HCT116 (cell line): Measurements from ENCODE around the gene HOXA7. TPM values are rescaled to one million over a fixed set of nuclear protein-coding genes. Genes with fewer than 3 reads are reported as not detected.

Source experiments
- ATAC-seq: fragments of 200-7000 bp; cut with Tn5 transposase; 2 replicates; pipeline ENCODE4 v1.9.1; 2020; ENCODE audit warnings: mild to moderate bottlenecking, moderate library complexity
- BruUV-seq: library from RNA; stranded (reverse); fragments of 400-500 nt; replicated peaks from 2 replicates; lab custom pipeline; 2021; lab: Mats Ljungman, UMichigan
- CTCF ChIA-PET: fragments of 300-600 bp; sonication (Branson Sonifier 250); formaldehyde crosslinking; loops from one replicate; lab custom pipeline; 2021; ENCODE audit warnings: antibody characterized with exemption; lab: Charles Lee
- POLR2A ChIA-PET: fragments of 300-600, 350-600 bp; sonication (Branson Sonifier 250); formaldehyde crosslinking; loops from one replicate; lab custom pipeline; 2021; ENCODE audit warnings: antibody characterized with exemption; lab: Charles Lee
- RAD21 ChIA-PET, 2 experiments: fragments of 300-600 bp; sonication (Branson Sonifier 250); formaldehyde crosslinking; loops; one replicate each; lab custom pipeline; 2023; ENCODE audit warnings: low total read pairs in 2 of 2; ENCODE audit not compliant: uncharacterized antibody in 2 of 2, unreplicated experiment in 2 of 2, low non-redundant PET in 1 of 2; lab: Charles Lee
- DNase-seq: peaks from one replicate; pipeline ENCODE4 v3.0.0-alpha.2; 2010; ENCODE audit warnings: low read depth, low spot score
- H2AFZ ChIP-seq: fragments of 200-600 bp; shearing (Covaris generic), sonication (generic); 2 replicates; pipeline ENCODE4 v1.6.1; 2017; ENCODE audit warnings: low read depth, mixed run types, mixed read lengths, antibody characterized with exemption, low read length; ENCODE audit not compliant: poor library complexity, severe bottlenecking
- H3K27ac ChIP-seq: 2 replicates; pipeline ENCODE4 v1.5.1; 2012; ENCODE audit warnings: low read depth, low read length
- H3K27me3 ChIP-seq: fragments of 200-600 bp; sonication (generic); 2 replicates; pipeline ENCODE4 v1.6.1; 2016; ENCODE audit warnings: mixed run types, low read length, mixed read lengths; ENCODE audit not compliant: insufficient read depth
- H3K36me3 ChIP-seq, 2 experiments: fragments of 200-500 bp in 1 of 2; fragments of 200-600 bp in 1 of 2; sonication (Bioruptor generic) in 1 of 2; sonication (generic) in 1 of 2; 2 replicates each; pipeline versions ENCODE4 v1.5.1 to v1.6.1; 2014 to 2016; ENCODE audit warnings: low read length in 2 of 2, inconsistent platforms in 1 of 2, mixed read lengths in 1 of 2, mixed run types in 1 of 2; ENCODE audit not compliant: insufficient read depth in 2 of 2, control insufficient read depth in 1 of 2
- H3K4me1 ChIP-seq, 2 experiments: fragments of 200-600 bp in 1 of 2; sonication (generic) in 1 of 2; 2 replicates each; pipeline versions ENCODE4 v1.5.1 to v1.6.1; 2012 to 2017; ENCODE audit warnings: low read length in 2 of 2, inconsistent platforms in 1 of 2, mild to moderate bottlenecking in 1 of 2, mixed read lengths in 1 of 2, mixed run types in 1 of 2, moderate library complexity in 1 of 2; ENCODE audit not compliant: insufficient read depth in 2 of 2, control insufficient read depth in 1 of 2
- H3K4me2 ChIP-seq: fragments of 200-600 bp; sonication (generic); 2 replicates; pipeline ENCODE4 v1.6.1; 2017; ENCODE audit warnings: mixed run types, low read length, mixed read lengths
- H3K4me3 ChIP-seq, 2 experiments: fragments of 200-600 bp in 1 of 2; sonication (generic) in 1 of 2; replicated peaks in 1 of 2; 2 replicates each; pipeline ENCODE4 v1.5.1; 2011 to 2016; ENCODE audit warnings: low read length in 2 of 2, control low read depth in 1 of 2, low read depth in 1 of 2, mild to moderate bottlenecking in 1 of 2, mixed read lengths in 1 of 2, mixed run types in 1 of 2
- H3K79me2 ChIP-seq: fragments of 200-600 bp; sonication (generic); 2 replicates; pipeline ENCODE4 v1.6.1; 2017; ENCODE audit warnings: mild to moderate bottlenecking, mixed run types, low read length, moderate library complexity, mixed read lengths; ENCODE audit not compliant: insufficient read depth
- H3K9ac ChIP-seq: fragments of 200-600 bp; sonication (generic); 2 replicates; pipeline ENCODE4 v1.6.1; 2016; ENCODE audit warnings: low read length, mixed read lengths
- H3K9me2 ChIP-seq: fragments of 200-600 bp; sonication (generic), shearing (Covaris generic); 2 replicates; pipeline ENCODE4 v1.6.1; 2017; ENCODE audit warnings: mixed run types, mild to moderate bottlenecking, moderate library complexity; ENCODE audit not compliant: insufficient read depth
- H3K9me3 ChIP-seq, 2 experiments: fragments of 200-500 bp in 1 of 2; fragments of 200-600 bp in 1 of 2; sonication (Bioruptor generic) in 1 of 2; sonication (generic) in 1 of 2; 2 replicates each; pipeline ENCODE4 v1.6.1; 2014 to 2017; ENCODE audit warnings: low read length in 2 of 2, mixed read lengths in 2 of 2, inconsistent platforms in 1 of 2, low read depth in 1 of 2, mild to moderate bottlenecking in 1 of 2, mixed run types in 1 of 2, moderate library complexity in 1 of 2; ENCODE audit not compliant: control insufficient read depth in 1 of 2, insufficient read depth in 1 of 2
- H4K20me1 ChIP-seq: fragments of 200-600 bp; sonication (generic), shearing (Covaris generic); 2 replicates; pipeline ENCODE4 v1.6.1; 2017; ENCODE audit warnings: mixed run types, mild to moderate bottlenecking, moderate library complexity; ENCODE audit not compliant: insufficient read depth
- POLR2A ChIP-seq: IDR thresholded peaks from 2 replicates; pipeline ENCODE4 v1.7.0; 2011; ENCODE audit warnings: borderline replicate concordance; ENCODE audit not compliant: insufficient read depth, insufficient read length; ENCODE audit errors: extremely low read depth
- POLR2AphosphoS5 ChIP-seq: IDR thresholded peaks from 2 replicates; pipeline ENCODE4 v1.6.1; 2011; ENCODE audit warnings: mild to moderate bottlenecking, low read depth, low read length, moderate library complexity
- RAD21 ChIP-seq: IDR thresholded peaks from 2 replicates; pipeline ENCODE4 v1.6.1; 2012; ENCODE audit warnings: low read depth, mild to moderate bottlenecking
- ZNF274 ChIP-seq: fragments of 200-500 bp; sonication (Bioruptor generic); IDR thresholded peaks from 2 replicates; pipeline ENCODE4 v1.6.1; 2014; ENCODE audit warnings: mild to moderate bottlenecking, low read depth, low read length, inconsistent platforms
- intact Hi-C: fragments of 100-400 bp; cut with micrococcal nuclease; formaldehyde crosslinking; loops from 2 replicates; pipeline ENCODE4 v1.10.0; 2022
- total RNA-seq: library from RNA; stranded (reverse); gene quantifications from one replicate; pipeline ENCODE4 v1.2.1, GENCODE V29; 2021; ENCODE audit not compliant: unreplicated experiment

HOXA7 gene
- total RNA-seq, 1 experiment from 2014 or later: 15.0 TPM

- TF ChIP-seq RAD21: no peak
- peak; percentile 36 for TF ChIP-seq POLR2AphosphoS5
- Histone ChIP-seq H2AFZ (peak within 1 kb of the TSS; percentile 76), H3K27ac (peak within 1 kb of the TSS; percentile 82), H3K9me2 (no peaks in the 10 kb centered on the region), H3K27me3 (no peaks in the 10 kb centered on the region), H3K4me1 (peaks cover 26 to 77% of the 10 kb centered on the region in 2 experiments), H3K36me3 (no peaks in the 10 kb centered on the region), H3K4me3 (peak within 1 kb of the TSS; percentile 60 to 71), H3K4me2 (peak within 1 kb of the TSS; percentile 95), H4K20me1 (no peaks in the 10 kb centered on the region), H3K79me2 (peaks cover 55% of the 10 kb centered on the region), H3K9me3 (no peaks in the 10 kb centered on the region), H3K9ac (peak within 1 kb of the TSS; percentile 74)
- no peak for DNase-seq
- ChIA-PET CTCF (interaction anchor here (1.1 to 3.7 kb wide), 3 partner anchors 9 to 11 kb away, joined by 4 to 27 read pairs (median 6); no protein-coding TSS in a partner anchor), POLR2A (interaction anchor here (1.5 to 2.5 kb wide), 2 partner anchors 10 to 470 kb away, joined by 4 to 8 read pairs; no protein-coding TSS in a partner anchor), RAD21 (interaction anchor here in 1 of 2 experiments (0.5 kb wide), 1 partner anchor 105 kb away, joined by 5 read pairs; no protein-coding TSS in a partner anchor)
- BruUV-seq: no TSS peak
- intact Hi-C loops: loop anchor here (5.0 kb wide), 1 partner anchor 300 kb away; no protein-coding TSS in a partner anchor
- peak; percentile 15 for ATAC-seq
Observed at GRCh38 chr7:27151931-27152815, 4.3 kb downstream of the HOXA7 start, which contains the start of gene HOXA3. Gene HOXA3, minus strand, starts transcription at chr7:27152583. Its CDS starts 41,943 bp downstream, at chr7:27110640.

- BruUV-seq: no TSS peak
- ChIA-PET CTCF (interaction anchor here (1.1 to 3.7 kb wide), 7 partner anchors 10 to 470 kb away, joined by 3 to 27 read pairs (median 5); no protein-coding TSS in a partner anchor), RAD21 (interaction anchor here in 1 of 2 experiments (1.2 kb wide), 1 partner anchor 9 kb away, joined by 3 read pairs; no protein-coding TSS in a partner anchor), POLR2A (interaction anchor here (1.1 to 2.5 kb wide), 4 partner anchors 10 to 471 kb away, joined by 3 to 8 read pairs (median 5); no protein-coding TSS in a partner anchor)
- TF ChIP-seq POLR2A (peak; percentile 23), ZNF274 (no peak)
- peak overlapping the region; percentile 63 for H2AFZ ChIP-seq
- peak overlapping the region; percentile 74 for H3K9ac ChIP-seq
- no peaks in the 10 kb centered on the region for H3K36me3 ChIP-seq
- peaks cover 57% of the 10 kb centered on the region for H3K79me2 ChIP-seq
- no peaks in the 10 kb centered on the region for H4K20me1 ChIP-seq
- no peak for DNase-seq
- no peaks in the 10 kb centered on the region for H3K9me2 ChIP-seq
- H3K4me1 ChIP-seq: peaks cover 30 to 70% of the 10 kb centered on the region in 2 experiments
- intact Hi-C loops: loop anchor here (5.0 kb wide), 1 partner anchor 299 kb away; no protein-coding TSS in a partner anchor
- ATAC-seq: no peak
- H3K9me3 ChIP-seq: no peaks in the 10 kb centered on the region
- H3K4me3 ChIP-seq: peak overlapping the region; percentile 60 to 71
- peak overlapping the region; percentile 95 for H3K4me2 ChIP-seq
- H3K27me3 ChIP-seq: no peaks in the 10 kb centered on the region
- peak overlapping the region; percentile 82 for H3K27ac ChIP-seq
Observed at GRCh38 chr7:27151341-27151930, 5.0 kb downstream of the HOXA7 start.
